Activated naive CD8-positive, alpha-beta T cell treated with anti-CD3 and anti-CD28 coated beads, Interleukin-2, amount 10 ng/mL, durations not matched to agents 7 days and 5 days (primary cell): ENCODE results near the gene TMEM35B. TPM values are rescaled to one million over a fixed set of nuclear protein-coding genes. Genes with fewer than 3 reads are reported as not detected.

ENCODE experiments used
- ATAC-seq: fragments of 150-1000 bp; cut with Tn5 transposase; one replicate; pipeline ENCODE4 v1.10.0; 2021; ENCODE audit warnings: low read depth, moderate library complexity
- POLR2A ChIA-PET: fragments of 350-600 bp; sonication (Branson Sonifier 250); formaldehyde crosslinking; loops from one replicate; lab custom pipeline; 2021; ENCODE audit warnings: antibody characterized with exemption; lab: Charles Lee
- DNase-seq: peaks from one replicate; pipeline ENCODE4 v3.0.0; 2021
- H3K27ac Mint-ChIP-seq: one replicate; pipeline ENCODE4 v1.8.0; 2022; ENCODE audit warnings: mild to moderate bottlenecking, mixed read lengths
- H3K27me3 Mint-ChIP-seq: one replicate; pipeline ENCODE4 v1.8.0; 2022; ENCODE audit warnings: mild to moderate bottlenecking, moderate library complexity, mixed read lengths
- H3K36me3 Mint-ChIP-seq: one replicate; pipeline ENCODE4 v1.8.0; 2021; ENCODE audit warnings: mild to moderate bottlenecking, mixed read lengths
- H3K4me1 Mint-ChIP-seq: one replicate; pipeline ENCODE4 v1.8.0; 2021; ENCODE audit warnings: mixed read lengths
- H3K4me3 Mint-ChIP-seq: one replicate; pipeline ENCODE4 v1.8.0; 2022; ENCODE audit warnings: mild to moderate bottlenecking, moderate library complexity, mixed read lengths
- H3K9me3 Mint-ChIP-seq: one replicate; pipeline ENCODE4 v1.8.0; 2021; ENCODE audit warnings: mixed read lengths
- total RNA-seq, 2 experiments: library from RNA; stranded (reverse); gene quantifications; one replicate each; pipeline ENCODE4 v1.2.3, GENCODE V29; 2021

The TMEM35B gene
- 10 to 100 TPM; 38.0 to 39.9 TPM for total RNA-seq

DNA sequence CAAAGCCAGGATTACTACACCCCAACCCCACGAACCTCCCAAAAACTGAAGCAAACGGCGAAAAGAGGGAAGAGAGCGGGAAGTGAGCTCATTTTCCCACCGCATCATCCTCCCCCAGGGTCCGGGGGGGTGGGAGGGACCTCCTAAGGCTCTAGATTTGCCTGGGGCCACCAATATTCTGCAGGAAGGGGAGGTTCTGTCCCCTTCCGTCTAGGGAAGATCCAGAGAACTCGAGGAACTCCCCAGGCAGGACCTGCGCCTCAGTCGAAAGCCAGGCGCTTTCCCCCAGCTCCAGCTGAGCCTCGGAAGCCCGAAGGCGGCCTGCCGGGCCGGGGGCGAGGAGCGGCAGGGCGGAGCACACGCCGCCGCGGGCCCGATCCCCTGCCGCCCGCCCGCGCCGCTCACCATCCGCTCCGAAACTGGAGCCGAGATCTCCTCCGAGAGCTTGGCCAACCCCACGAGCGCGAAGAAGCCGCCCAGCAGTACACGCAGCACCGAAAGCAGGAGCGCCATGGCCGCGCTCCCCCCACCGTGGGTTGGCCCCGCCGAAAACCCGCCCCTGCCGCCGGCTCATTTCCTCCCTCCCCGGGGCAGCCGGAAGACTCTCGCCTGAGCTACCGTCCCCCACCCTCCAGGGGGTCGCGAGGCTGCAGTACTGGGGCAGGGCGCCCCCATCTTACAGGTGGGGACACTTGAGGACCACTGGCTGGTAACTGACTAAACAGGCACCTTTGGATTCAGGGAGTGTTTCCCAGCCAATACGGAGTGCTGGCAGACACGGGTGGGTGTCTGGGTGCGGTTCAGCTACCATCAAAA is at the start of gene TMEM35B:
TSS of gene TMEM35B (minus strand) at position 555 of the 816 bp plus-strand sequence. CDS start at position 513, 42 bp downstream.
- Mint-ChIP-seq H3K9me3 (no peaks in the 10 kb centered on the region), H3K27me3 (no peaks in the 10 kb centered on the region), H3K4me3 (peak within 1 kb of the TSS; percentile 99), H3K27ac (peak within 1 kb of the TSS; percentile 91), H3K4me1 (peaks cover 23% of the 10 kb centered on the region), H3K36me3 (peaks cover 21% of the 10 kb centered on the region)
- DNase-seq (peak; percentile 83), ATAC-seq (peak; percentile 93)
- POLR2A ChIA-PET = interaction anchor here (1.0 to 2.4 kb wide), 7 partner anchors 46 to 785 kb away, joined by 3 to 18 read pairs (median 8); partner anchors contain the start of genes CLSPN, SMIM12, ZMYM1 and ZMYM6

DNA sequence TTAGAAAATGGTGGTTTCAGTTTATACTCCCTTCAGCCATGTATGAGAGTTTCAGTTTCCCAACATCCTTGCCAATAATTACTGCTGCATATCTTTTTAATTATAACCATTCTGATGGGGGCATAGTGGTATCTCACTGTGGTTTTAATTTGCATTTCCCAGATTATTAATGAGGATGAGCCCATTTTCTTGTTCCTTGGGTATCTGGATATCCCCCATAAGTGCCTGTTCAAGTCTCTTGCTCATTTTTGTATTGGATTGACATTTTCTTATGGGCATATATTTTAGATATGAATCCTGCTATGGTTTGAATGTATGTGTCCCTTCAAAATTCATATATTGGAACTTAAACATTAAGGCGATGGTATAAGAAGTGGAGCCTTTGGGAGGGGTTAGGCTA is 48.2 kb upstream of the TMEM35B start:
- ATAC-seq (no peak), DNase-seq (no peak)
- peaks cover 5% of the 10 kb centered on the region for H3K9me3 Mint-ChIP-seq
- POLR2A ChIA-PET = no interaction called here
- H3K4me3 Mint-ChIP-seq = no peak overlapping the region
- H3K27ac Mint-ChIP-seq = no peak overlapping the region
- H3K27me3 Mint-ChIP-seq = peaks cover 2% of the 10 kb centered on the region
- H3K36me3 Mint-ChIP-seq = peaks cover 13% of the 10 kb centered on the region
- H3K4me1 Mint-ChIP-seq = peaks cover 10% of the 10 kb centered on the region

DNA sequence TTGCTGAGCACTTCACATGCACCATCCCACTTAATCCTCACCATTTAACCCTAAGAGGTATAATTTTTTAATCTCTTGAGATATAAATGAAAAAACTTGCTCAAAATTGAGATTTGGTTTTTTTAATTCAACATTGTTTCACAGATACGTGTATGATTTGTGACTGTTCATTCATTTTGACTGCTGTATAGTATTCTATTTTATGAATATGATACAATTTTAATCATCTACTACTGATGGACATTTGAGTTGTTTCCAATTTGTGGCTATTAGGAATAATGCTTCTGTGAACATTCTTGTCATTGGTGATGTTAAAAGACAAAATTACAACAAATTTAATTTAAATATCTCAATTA is 47.2 kb upstream of the TMEM35B start:
- Mint-ChIP-seq H3K4me1 (peaks cover 13% of the 10 kb centered on the region), H3K36me3 (peaks cover 17% of the 10 kb centered on the region), H3K27ac (no peak overlapping the region), H3K27me3 (peaks cover 2% of the 10 kb centered on the region), H3K9me3 (peaks cover 5% of the 10 kb centered on the region), H3K4me3 (peak overlapping the region; percentile 41)
- POLR2A ChIA-PET = interaction anchor here (0.6 to 2.7 kb wide), 4 partner anchors 47 to 233 kb away, joined by 4 to 18 read pairs (median 6); partner anchors contain the start of genes TMEM35B and ZMYM1
- DNase-seq = no peak
- ATAC-seq = no peak

DNA sequence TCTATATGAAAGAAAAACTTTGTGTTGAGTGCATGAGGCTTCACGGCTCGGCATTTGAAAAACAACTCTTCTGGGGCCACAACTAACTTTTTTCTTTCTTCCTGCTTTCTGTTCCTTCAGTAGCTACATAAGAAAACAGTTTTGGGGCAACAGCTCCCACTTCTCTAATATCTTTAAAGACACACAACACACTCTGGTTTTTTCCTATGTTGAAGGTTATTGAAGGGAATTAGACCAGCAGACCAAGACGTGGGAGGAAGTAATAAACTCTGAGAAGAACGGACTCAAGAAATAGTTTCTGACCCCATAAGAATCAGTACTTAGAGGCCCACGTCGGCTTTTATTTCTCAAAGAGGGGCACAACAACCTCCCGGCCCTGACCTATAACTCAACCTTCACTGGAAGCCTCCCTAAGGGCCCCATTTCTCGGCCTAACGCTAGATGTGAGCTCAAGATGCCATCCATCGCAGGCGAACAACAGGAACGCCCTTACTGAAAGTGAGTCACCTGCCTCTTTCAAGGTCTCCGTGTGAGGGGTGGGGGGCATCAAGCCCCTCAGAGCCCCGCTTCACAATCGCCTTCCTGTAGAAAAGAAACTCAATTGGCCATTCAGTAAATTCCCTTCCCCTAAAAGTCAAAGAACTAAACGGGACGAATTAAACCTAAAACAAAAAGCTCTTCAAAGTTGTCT is 45.8 kb upstream of the TMEM35B start:
- Mint-ChIP-seq H3K9me3 (peaks cover 5% of the 10 kb centered on the region), H3K4me3 (peak overlapping the region; percentile 99), H3K4me1 (peaks cover 14% of the 10 kb centered on the region), H3K27me3 (no peaks in the 10 kb centered on the region), H3K36me3 (peaks cover 25% of the 10 kb centered on the region), H3K27ac (peak overlapping the region; percentile 90)
- peak; percentile 29 for ATAC-seq
- POLR2A ChIA-PET = interaction anchor here (0.7 to 2.7 kb wide), 5 partner anchors 46 to 169 kb away, joined by 3 to 18 read pairs (median 4); partner anchors contain the start of genes SFPQ, TMEM35B and ZMYM1
- peak; percentile 47 for DNase-seq

DNA sequence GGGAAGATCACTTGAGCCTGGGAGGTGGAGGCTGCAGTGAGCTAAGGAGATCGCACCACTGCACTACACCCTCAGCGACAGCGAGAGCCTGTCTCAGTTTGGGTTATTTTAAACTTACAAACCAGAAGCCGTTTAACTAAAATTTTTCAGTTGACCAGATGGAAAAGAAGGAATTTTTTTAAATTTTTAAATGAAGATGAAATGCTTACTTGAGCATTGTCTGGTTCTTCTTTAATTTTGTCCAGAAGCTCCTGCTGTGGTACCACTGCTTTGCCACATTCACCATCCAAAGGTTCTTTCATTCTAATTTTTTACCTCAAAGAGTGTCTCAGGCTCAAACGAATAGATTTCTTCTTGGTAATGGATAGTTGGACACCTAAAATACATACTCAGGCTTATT is 45.2 kb upstream of the TMEM35B start:
- POLR2A ChIA-PET = interaction anchor here (0.7 to 2.7 kb wide), 3 partner anchors 45 to 163 kb away, joined by 3 to 18 read pairs (median 4); partner anchors contain the start of genes SFPQ and TMEM35B
- Mint-ChIP-seq H3K9me3 (peaks cover 5% of the 10 kb centered on the region), H3K27ac (peak overlapping the region; percentile 90), H3K27me3 (no peaks in the 10 kb centered on the region), H3K36me3 (peaks cover 28% of the 10 kb centered on the region), H3K4me3 (peak overlapping the region; percentile 99), H3K4me1 (peaks cover 17% of the 10 kb centered on the region)
- ATAC-seq (no peak), DNase-seq (no peak)

DNA sequence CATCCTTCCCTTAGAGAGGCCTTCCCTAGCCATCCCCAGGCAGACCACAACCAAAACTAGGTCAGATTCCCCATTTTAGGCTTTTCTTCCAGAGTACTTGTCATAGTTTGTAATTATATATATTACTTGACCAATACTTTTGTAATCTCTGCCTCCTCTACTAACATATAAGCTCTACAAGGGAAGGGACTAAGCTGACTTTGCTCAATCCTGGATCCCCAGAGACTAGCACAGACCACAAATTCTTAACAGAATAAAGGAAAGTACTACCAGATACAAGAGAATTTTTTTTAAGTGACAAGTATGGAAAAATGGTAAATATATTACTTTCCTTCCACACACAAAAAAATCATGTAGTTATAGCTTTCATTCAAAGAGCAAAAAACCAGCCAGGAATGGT is 44.6 kb upstream of the TMEM35B start:
- ATAC-seq = no peak
- Mint-ChIP-seq H3K4me1 (peaks cover 17% of the 10 kb centered on the region), H3K27ac (peak overlapping the region; percentile 44)

DNA sequence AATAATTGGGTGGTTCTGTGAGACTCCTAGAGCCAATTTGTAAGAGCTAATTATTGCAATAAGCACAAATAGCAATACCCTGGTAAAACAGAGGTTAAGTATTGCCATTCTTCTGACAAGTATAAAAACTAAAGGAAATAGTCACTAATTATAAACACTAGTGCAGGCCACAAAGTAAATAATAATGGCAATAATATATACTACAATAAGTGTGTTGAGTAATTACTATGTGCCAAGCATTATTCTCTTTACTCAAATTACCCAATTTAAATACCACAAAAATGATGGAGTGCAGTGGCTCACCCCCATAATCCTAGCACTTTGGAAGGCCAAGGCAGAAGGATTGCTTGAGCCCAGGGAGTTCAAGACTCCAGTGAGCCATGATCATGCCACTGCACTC is 31.3 kb upstream of the TMEM35B start:
- no peak overlapping the region for H3K27ac Mint-ChIP-seq
- POLR2A ChIA-PET = no interaction called here
- H3K27me3 Mint-ChIP-seq = no peaks in the 10 kb centered on the region
- peaks cover 8% of the 10 kb centered on the region for H3K36me3 Mint-ChIP-seq
- no peaks in the 10 kb centered on the region for H3K9me3 Mint-ChIP-seq
- DNase-seq = no peak
- no peak overlapping the region for H3K4me3 Mint-ChIP-seq
- ATAC-seq = no peak
- no peaks in the 10 kb centered on the region for H3K4me1 Mint-ChIP-seq

More for the DNA sequence above, 44.6 kb upstream of the TMEM35B start:
- peaks cover 28% of the 10 kb centered on the region for H3K36me3 Mint-ChIP-seq
- H3K4me3 Mint-ChIP-seq = peak overlapping the region; percentile 99
- no peaks in the 10 kb centered on the region for H3K27me3 Mint-ChIP-seq
- POLR2A ChIA-PET = interaction anchor here (0.6 to 2.7 kb wide), 3 partner anchors 45 to 57 kb away, joined by 3 to 18 read pairs (median 3); partner anchors contain the start of gene TMEM35B
- peaks cover 5% of the 10 kb centered on the region for H3K9me3 Mint-ChIP-seq
- DNase-seq = no peak

DNA sequence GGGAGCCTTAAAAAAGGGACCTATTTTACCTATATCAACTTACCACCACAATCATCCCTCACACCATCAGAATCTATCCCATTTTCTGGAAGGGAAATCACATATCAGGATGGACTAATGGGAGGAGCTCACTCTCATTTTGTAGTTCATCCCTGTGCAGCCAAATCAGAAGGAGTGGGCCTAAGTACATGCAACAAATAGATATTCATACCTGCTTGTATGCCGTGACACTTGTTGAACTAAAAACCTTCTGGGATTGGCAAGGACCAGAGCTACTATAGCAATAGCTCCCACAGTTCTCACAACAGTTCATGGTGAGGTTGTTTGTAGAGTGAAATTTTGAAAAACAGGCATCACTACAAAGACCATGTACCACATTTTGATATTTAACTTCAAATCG is 29.3 kb upstream of the TMEM35B start:
- Mint-ChIP-seq H3K4me1 (no peaks in the 10 kb centered on the region), H3K27me3 (no peaks in the 10 kb centered on the region), H3K9me3 (no peaks in the 10 kb centered on the region), H3K36me3 (peaks cover 17% of the 10 kb centered on the region), H3K4me3 (no peak overlapping the region), H3K27ac (no peak overlapping the region)
- DNase-seq (no peak), ATAC-seq (no peak)
- POLR2A ChIA-PET = no interaction called here

DNA sequence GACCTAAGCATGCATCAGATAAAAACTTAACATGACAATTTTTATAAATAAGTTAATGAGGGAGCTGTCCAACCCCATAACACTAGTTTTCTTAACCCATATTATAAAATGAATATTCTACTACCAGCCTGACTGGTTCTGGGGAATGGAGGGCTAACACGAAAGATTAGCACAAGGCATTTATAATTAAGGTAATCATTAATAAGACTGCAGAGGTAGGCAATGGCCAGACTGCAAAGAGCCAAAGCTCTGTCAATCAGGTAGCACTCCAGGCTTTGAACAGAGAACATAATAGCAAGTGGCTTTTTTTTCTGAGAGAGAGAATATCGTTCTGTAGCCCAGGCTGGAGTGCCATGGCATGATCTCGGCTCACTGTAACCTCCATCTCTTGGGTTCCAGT is 20.6 kb upstream of the TMEM35B start:
- H3K9me3 Mint-ChIP-seq = no peaks in the 10 kb centered on the region
- ATAC-seq (no peak), DNase-seq (no peak)
- peaks cover 13% of the 10 kb centered on the region for H3K36me3 Mint-ChIP-seq
- POLR2A ChIA-PET = interaction anchor here (0.7 kb wide), 1 partner anchor 74 kb away, joined by 4 read pairs; no protein-coding TSS in a partner anchor
- H3K27me3 Mint-ChIP-seq = no peaks in the 10 kb centered on the region
- H3K4me1 Mint-ChIP-seq = no peaks in the 10 kb centered on the region
- H3K27ac Mint-ChIP-seq = no peak overlapping the region
- H3K4me3 Mint-ChIP-seq = no peak overlapping the region

DNA sequence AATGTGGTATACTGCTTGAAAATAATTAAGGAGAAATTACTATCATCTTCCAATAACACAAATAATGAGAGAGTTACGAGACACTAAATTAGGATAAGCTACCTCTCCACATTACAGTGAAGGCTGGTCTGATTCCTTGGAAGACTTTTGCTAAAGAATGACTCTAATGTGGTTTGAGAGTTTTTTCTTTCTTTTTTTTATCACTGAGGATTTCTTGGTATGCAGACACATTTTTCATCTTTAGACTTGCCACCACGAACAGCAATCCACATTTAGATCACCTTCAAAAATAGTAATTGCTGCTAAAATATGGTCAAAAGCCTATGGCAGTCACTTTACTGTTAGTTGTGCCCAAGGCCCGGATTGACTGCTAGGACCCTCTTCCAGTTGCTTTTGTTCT is 16.6 kb upstream of the TMEM35B start:
- H3K4me3 Mint-ChIP-seq = no peak overlapping the region
- no peaks in the 10 kb centered on the region for H3K27me3 Mint-ChIP-seq
- ATAC-seq (no peak), DNase-seq (no peak)
- H3K4me1 Mint-ChIP-seq = no peaks in the 10 kb centered on the region
- POLR2A ChIA-PET = no interaction called here
- H3K36me3 Mint-ChIP-seq = peaks cover 12% of the 10 kb centered on the region
- no peak overlapping the region for H3K27ac Mint-ChIP-seq
- no peaks in the 10 kb centered on the region for H3K9me3 Mint-ChIP-seq

DNA sequence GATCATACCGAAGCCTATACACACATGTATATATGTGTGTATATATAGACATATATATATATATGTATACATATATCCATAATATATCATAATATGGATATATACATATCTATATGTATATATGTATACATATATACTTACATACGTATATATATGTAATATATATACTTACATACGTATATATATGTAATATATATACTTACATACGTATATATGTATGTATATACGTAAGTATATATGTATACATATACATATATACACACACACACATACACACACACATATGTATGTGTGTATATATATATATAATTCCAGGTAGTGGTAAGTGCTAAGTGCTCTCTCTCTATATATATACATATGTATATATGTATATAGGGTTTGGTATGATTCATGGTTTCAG is 9.7 kb upstream of the TMEM35B start:
- ATAC-seq (no peak), DNase-seq (no peak)
- no peaks in the 10 kb centered on the region for H3K9me3 Mint-ChIP-seq
- H3K36me3 Mint-ChIP-seq = peaks cover 13% of the 10 kb centered on the region
- H3K4me1 Mint-ChIP-seq = no peaks in the 10 kb centered on the region
- no peak overlapping the region for H3K4me3 Mint-ChIP-seq
- no peaks in the 10 kb centered on the region for H3K27me3 Mint-ChIP-seq
- no peak overlapping the region for H3K27ac Mint-ChIP-seq
- POLR2A ChIA-PET = no interaction called here

DNA sequence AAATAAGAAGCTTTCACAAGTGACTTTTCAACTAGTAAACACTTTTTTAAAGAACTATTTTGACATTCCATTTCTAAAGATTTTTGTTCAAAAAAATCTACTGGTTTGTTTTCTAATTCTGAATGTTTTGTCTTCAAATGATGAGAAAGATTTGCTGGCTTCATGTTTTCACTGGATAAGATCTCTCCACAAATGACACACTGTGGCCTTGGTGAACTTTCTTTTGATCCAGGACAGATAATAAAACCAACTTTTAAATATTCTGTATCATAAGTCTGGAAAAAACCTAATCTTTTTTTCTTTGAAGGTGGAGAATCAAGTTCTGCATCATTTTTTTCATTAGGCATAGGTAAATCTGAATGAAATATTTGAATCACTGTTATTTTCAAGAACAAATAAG is 3.4 kb upstream of the TMEM35B start:
- DNase-seq = no peak
- Mint-ChIP-seq H3K36me3 (peaks cover 14% of the 10 kb centered on the region), H3K9me3 (no peaks in the 10 kb centered on the region), H3K27ac (no peak overlapping the region), H3K4me1 (peaks cover 18% of the 10 kb centered on the region), H3K27me3 (no peaks in the 10 kb centered on the region), H3K4me3 (no peak overlapping the region)
- no peak for ATAC-seq
- POLR2A ChIA-PET = no interaction called here

DNA sequence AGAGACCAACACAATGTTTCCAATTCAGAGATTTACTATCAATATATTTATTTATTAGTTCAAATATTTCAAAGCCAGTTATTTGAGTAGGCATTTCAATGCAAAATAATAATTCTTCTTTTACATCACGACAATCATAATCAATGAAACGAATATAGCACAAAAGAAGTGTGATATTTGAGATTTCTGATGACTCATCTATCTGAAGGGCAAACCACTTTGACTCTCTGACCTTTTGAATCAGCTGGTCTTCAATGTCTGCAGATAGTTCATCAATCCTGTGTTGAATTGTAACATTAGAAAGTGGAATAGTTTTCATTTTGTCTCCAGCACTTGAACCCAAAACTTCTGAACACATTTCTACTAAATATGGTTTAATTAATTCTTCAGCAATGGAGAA is 3.0 kb upstream of the TMEM35B start:
- POLR2A ChIA-PET = no interaction called here
- peaks cover 20% of the 10 kb centered on the region for H3K4me1 Mint-ChIP-seq
- ATAC-seq (no peak), DNase-seq (no peak)
- no peak overlapping the region for H3K27ac Mint-ChIP-seq
- H3K36me3 Mint-ChIP-seq = peaks cover 15% of the 10 kb centered on the region
- H3K9me3 Mint-ChIP-seq = no peaks in the 10 kb centered on the region
- H3K4me3 Mint-ChIP-seq = no peak overlapping the region
- H3K27me3 Mint-ChIP-seq = no peaks in the 10 kb centered on the region
